Large intestine (tissue), 3 donors: ENCODE data around the gene STX12. TPM values are rescaled to one million over a fixed set of nuclear protein-coding genes. Genes with fewer than 3 reads are reported as not detected.
"Not testable (repeated sequence)": the region's sequence is repeated elsewhere in the genome, so short reads cannot be mapped to it uniquely, and the experiment has no call there.

Experiments used
- DNase-seq, 2 donors: peaks; one replicate each; pipeline versions ENCODE4 v3.0.0 to v3.0.0-alpha.2; 2013
- H3K27ac ChIP-seq: one replicate; pipeline ENCODE4 v1.5.1; 2013; ENCODE audit warnings: low read length
- H3K27me3 ChIP-seq: 2 replicates; pipeline ENCODE4 v1.6.1; 2013; ENCODE audit warnings: low read length; ENCODE audit not compliant: control insufficient read depth, insufficient read depth
- H3K36me3 ChIP-seq: 2 replicates; pipeline ENCODE4 v1.6.1; 2013; ENCODE audit warnings: low read length; ENCODE audit not compliant: control insufficient read depth, insufficient read depth
- H3K4me1 ChIP-seq: one replicate; pipeline ENCODE4 v1.6.1; 2013; ENCODE audit warnings: low read length; ENCODE audit not compliant: control insufficient read depth, insufficient read depth
- H3K4me3 ChIP-seq: one replicate; pipeline ENCODE4 v1.5.1; 2013; ENCODE audit warnings: low read length
- H3K9me3 ChIP-seq: one replicate; pipeline ENCODE4 v1.6.1; 2013; ENCODE audit warnings: mild to moderate bottlenecking, low read depth, low read length, moderate library complexity; ENCODE audit not compliant: control insufficient read depth
- WGBS: methylation state at CpG from one replicate; pipeline ENCODE4 v1.1.5; 2013; ENCODE audit warnings: low lambda C conversion rate; ENCODE audit not compliant: insufficient coverage; 5-methylcytosine and 5-hydroxymethylcytosine counted together
- polyA plus RNA-seq: library from polyadenylated mRNA; unstranded; fragments of 120-200 nt; gene quantifications from one replicate; pipeline ENCODE4 v1.2.1, GENCODE V29; 2013

The STX12 gene
- polyA plus RNA-seq, 1 donor = 66.2 TPM

GRCh38 chr1:27823784-27824183, 50.8 kb downstream of the STX12 start:
- Histone ChIP-seq H3K4me3 (no peak overlapping the region), H3K27ac (no peak overlapping the region), H3K4me1 (no peaks in the 10 kb centered on the region), H3K9me3 (no peaks in the 10 kb centered on the region), H3K27me3 (no peaks in the 10 kb centered on the region), H3K36me3 (peaks cover 16% of the 10 kb centered on the region)
- no peak for DNase-seq
- no CpG with 5 or more reads among the region's 4 CpGs for WGBS

DNA sequence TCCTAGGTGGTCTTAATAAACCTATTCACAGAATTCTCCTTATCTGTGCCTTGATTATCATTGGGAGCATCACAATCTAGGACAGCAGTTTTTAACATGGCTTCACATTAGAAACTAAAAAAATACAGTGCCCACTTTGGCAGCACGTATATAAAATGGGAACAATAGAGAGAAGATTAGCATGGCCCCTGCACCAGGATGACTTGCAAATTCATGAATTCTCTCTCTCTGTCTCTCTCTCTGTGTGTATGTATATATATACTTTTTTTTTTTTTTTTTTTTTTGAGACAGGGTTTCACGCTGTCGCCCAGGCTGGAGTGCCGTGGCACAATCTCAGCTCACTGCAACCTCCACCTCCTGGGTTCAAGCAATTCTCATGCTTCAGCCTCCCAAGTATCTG, 51.4 kb downstream of the STX12 start:
- H3K4me3 ChIP-seq = no peak overlapping the region
- H3K4me1 ChIP-seq = no peaks in the 10 kb centered on the region
- H3K9me3 ChIP-seq = peaks cover 3% of the 10 kb centered on the region
- DNase-seq = no peak
- H3K27ac ChIP-seq = no peak overlapping the region
- no peaks in the 10 kb centered on the region for H3K27me3 ChIP-seq
- peaks cover 12% of the 10 kb centered on the region for H3K36me3 ChIP-seq
- WGBS = no CpG with 5 or more reads among the region's 4 CpGs

DNA sequence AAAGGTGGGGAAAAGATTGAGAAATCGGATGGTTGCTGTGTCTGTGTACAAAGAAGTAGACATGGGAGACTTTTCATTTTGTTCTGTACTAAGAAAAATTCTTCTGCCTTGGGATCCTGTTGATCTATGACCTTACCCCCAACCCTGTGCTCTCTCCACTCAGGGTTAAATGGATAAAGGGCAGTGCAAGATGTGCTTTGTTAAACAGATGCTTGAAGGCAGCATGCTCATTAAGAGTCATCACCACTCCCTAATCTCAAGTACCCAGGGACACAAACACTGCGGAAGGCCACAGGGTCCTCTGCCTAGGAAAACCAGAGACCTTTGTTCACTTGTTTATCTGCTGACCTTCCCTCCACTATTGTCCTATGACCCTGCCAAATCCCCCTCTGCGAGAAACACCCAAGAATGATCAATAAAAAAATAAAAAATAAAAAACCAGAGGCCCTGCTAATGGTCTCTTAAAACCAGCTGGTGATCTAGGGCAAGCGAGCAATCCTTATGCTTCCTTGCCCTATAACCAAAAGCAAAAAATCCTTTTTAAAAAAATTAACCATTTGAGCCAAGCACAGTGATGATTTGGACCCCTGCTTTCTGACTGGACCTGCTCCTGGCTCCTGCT, 56.4 kb downstream of the STX12 start:
- not testable (repeated sequence) for H3K9me3 ChIP-seq, H3K4me3 ChIP-seq, H3K27me3 ChIP-seq
- WGBS = no CpG with 5 or more reads among the region's 4 CpGs
- DNase-seq = peak in 1 of 2 donors; percentile 9
- Histone ChIP-seq H3K27ac (peak overlapping the region; percentile 98), H3K4me1 (peaks cover 12% of the 10 kb centered on the region), H3K36me3 (peaks cover 14% of the 10 kb centered on the region)

- 0% methylated on average over 1 of the region's 60 CpGs for WGBS
- Histone ChIP-seq H3K27ac (peak within 1 kb of the TSS; percentile 98), H3K4me1 (peaks cover 12% of the 10 kb centered on the region), H3K36me3 (peaks cover 20% of the 10 kb centered on the region), H3K4me3 (peak within 1 kb of the TSS; percentile 92), H3K27me3 (no peaks in the 10 kb centered on the region), H3K9me3 (peaks cover 3% of the 10 kb centered on the region)
- DNase-seq = peak; percentile 95 to 96
Measured at GRCh38 chr1:27830621-27831440, 57.8 kb downstream of the STX12 start, which contains the start of gene PPP1R8. TSS of gene PPP1R8 (plus strand) at chr1:27830782. CDS start at chr1:27830836, 54 bp downstream.

DNA sequence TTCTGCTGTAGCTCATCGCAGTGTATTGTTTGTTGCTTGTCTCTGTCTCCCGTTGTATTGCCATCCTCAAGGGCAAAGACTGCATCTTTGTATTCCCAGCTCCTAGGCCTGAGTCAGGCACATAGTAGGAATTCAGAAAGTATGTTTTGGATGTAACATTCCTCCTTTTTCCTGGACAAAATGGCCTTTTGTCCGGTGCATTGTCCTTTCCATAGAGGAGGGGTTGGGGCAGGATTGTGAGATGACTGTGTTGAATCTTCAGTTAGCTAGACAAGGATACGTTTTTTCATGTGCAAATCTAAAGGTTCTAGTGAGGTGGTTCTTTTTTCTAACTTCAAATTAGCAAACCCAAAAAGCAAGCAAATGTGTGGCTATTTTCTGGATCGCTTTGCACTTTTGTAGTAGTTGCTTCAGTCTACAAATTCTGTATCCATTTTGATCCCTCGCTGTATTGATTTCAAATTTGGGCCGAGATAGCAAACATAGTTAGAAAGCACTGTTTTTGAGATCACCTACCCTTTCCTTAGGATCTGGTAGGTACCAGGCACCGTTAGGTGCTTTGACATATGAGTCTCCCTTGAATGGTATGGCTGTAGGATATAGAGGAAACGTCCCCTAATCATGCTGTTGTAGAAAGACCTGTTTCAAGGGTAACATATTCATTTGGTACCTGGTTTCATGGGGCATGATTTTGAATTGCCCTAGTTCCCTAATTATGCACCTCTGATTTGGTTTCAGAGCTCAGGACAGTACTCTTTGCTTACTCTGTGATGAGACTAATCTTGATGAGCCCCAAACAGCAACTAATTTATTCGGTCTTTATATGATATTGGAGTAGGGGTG, 58.8 kb downstream of the STX12 start:
- Histone ChIP-seq H3K9me3 (peaks cover 3% of the 10 kb centered on the region), H3K4me1 (peaks cover 12% of the 10 kb centered on the region), H3K27ac (no peak overlapping the region), H3K36me3 (peaks cover 20% of the 10 kb centered on the region), H3K27me3 (no peaks in the 10 kb centered on the region), H3K4me3 (peak overlapping the region; percentile 92)
- no CpG with 5 or more reads among the region's 10 CpGs for WGBS
- peak in 1 of 2 donors; percentile 26 for DNase-seq

- WGBS = 60% methylated on average over 1 of the region's 2 CpGs
- H3K27ac ChIP-seq = no peak overlapping the region
Measured at GRCh38 chr1:27832762-27833161, 59.7 kb downstream of the STX12 start.

GRCh38 chr1:27833470-27833869, 60.5 kb downstream of the STX12 start:
- no peaks in the 10 kb centered on the region for H3K27me3 ChIP-seq
- WGBS = 80% methylated on average over 1 of the region's 3 CpGs
- no peak overlapping the region for H3K27ac ChIP-seq
- H3K4me1 ChIP-seq = peaks cover 12% of the 10 kb centered on the region
- peaks cover 20% of the 10 kb centered on the region for H3K36me3 ChIP-seq
- H3K4me3 ChIP-seq = no peak overlapping the region
- peaks cover 3% of the 10 kb centered on the region for H3K9me3 ChIP-seq
- no peak for DNase-seq

More at GRCh38 chr1:27832762-27833161, 59.7 kb downstream of the STX12 start:
- peaks cover 3% of the 10 kb centered on the region for H3K9me3 ChIP-seq
- H3K27me3 ChIP-seq = no peaks in the 10 kb centered on the region
- H3K4me3 ChIP-seq = no peak overlapping the region
- no peak for DNase-seq
- peaks cover 12% of the 10 kb centered on the region for H3K4me1 ChIP-seq
- H3K36me3 ChIP-seq = peaks cover 20% of the 10 kb centered on the region

DNA sequence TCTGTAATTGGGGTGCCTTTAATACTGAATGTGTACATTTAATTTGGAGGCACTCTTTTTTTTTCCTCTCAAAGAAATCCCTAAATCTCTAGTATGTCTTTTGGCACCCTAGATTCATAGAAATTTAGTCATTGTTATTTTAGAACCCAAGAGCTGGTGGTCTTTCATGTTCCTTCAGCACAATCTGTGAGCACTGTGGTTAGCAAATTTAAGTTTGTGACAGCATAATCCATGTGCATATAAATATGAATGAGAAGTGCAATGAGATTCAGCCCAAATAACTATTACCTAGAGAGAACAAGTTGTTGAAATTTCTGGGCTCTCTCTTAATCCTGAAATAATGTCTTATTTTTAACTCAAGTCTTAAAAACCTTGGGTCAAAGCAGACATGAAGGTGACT, 62.0 kb downstream of the STX12 start:
- H3K27me3 ChIP-seq = no peaks in the 10 kb centered on the region
- DNase-seq = no peak

GRCh38 chr1:27835501-27835900, 62.5 kb downstream of the STX12 start:
- no peaks in the 10 kb centered on the region for H3K9me3 ChIP-seq
- peaks cover 33% of the 10 kb centered on the region for H3K36me3 ChIP-seq
- H3K27ac ChIP-seq = no peak overlapping the region
- DNase-seq = no peak
- H3K27me3 ChIP-seq = no peaks in the 10 kb centered on the region
- 100% methylated on average over 1 of the region's 1 CpG for WGBS
- peaks cover 7% of the 10 kb centered on the region for H3K4me1 ChIP-seq
- no peak overlapping the region for H3K4me3 ChIP-seq

More for the DNA sequence above, 62.0 kb downstream of the STX12 start:
- H3K4me3 ChIP-seq = no peak overlapping the region
- H3K36me3 ChIP-seq = peaks cover 29% of the 10 kb centered on the region
- H3K4me1 ChIP-seq = peaks cover 7% of the 10 kb centered on the region
- no peak overlapping the region for H3K27ac ChIP-seq
- H3K9me3 ChIP-seq = no peaks in the 10 kb centered on the region

- DNase-seq = no peak
- no peaks in the 10 kb centered on the region for H3K9me3 ChIP-seq
- WGBS = no CpG with 5 or more reads among the region's 7 CpGs
- no peak overlapping the region for H3K27ac ChIP-seq
- no peaks in the 10 kb centered on the region for H3K4me1 ChIP-seq
- no peak overlapping the region for H3K4me3 ChIP-seq
- H3K36me3 ChIP-seq = peaks cover 48% of the 10 kb centered on the region
- no peaks in the 10 kb centered on the region for H3K27me3 ChIP-seq
Measured at GRCh38 chr1:27849951-27850350, 76.9 kb downstream of the STX12 start.
